Measurements from ENCODE around the gene LINGO1. TPM values are rescaled to one million over a fixed set of nuclear protein-coding genes. Genes with fewer than 3 reads are reported as not detected.

LINGO1 gene
- total and polyA plus RNA-seq, 2 donors (not counting 1 experiment from before 2014, with no cell fraction given), result 0.05 TPM; not detected in 1

DNA sequence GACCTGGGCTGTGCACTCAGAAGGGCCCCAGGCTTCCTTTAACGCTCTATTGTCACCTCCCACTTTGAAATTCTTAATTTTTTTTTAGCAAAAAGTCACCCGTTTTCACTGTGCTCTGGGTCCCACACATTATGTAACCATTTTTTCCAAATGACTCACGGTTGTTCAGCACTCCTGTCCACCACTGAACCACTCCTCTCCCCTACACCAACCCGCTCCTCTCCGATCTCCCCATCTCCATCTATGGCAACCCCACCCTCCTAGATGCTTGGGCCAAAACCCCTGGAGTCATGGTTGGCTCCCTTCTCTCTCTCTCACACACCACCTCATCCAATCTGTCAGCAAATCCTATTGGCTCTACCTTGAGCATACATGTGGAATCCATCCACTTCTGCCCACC lies 41.2 kb upstream of the LINGO1 start:
- no peak for DNase-seq (ENCODE audit: low read depth in 2 of 2)

DNA sequence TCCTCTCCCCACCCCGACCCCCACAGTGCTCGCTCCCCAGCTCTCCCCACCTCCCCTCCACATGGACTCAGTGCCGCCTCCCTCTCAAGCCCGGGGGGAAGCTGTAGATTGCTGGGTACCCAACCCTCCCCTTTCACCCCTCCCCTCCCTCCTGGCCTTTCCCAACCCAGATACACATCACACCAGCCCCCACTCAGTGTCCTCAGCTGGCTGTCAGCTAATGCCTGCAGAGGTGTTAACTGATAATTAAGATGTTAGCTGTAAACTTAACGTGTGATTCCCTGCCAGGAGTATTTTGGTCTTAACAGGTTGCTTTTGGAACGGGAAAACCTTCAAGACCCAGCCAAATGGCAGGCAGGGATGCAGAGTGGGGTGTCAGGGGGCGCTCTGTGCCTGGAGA lies 39.4 kb upstream of the LINGO1 start:
- TF ChIP-seq, protein P1, sequence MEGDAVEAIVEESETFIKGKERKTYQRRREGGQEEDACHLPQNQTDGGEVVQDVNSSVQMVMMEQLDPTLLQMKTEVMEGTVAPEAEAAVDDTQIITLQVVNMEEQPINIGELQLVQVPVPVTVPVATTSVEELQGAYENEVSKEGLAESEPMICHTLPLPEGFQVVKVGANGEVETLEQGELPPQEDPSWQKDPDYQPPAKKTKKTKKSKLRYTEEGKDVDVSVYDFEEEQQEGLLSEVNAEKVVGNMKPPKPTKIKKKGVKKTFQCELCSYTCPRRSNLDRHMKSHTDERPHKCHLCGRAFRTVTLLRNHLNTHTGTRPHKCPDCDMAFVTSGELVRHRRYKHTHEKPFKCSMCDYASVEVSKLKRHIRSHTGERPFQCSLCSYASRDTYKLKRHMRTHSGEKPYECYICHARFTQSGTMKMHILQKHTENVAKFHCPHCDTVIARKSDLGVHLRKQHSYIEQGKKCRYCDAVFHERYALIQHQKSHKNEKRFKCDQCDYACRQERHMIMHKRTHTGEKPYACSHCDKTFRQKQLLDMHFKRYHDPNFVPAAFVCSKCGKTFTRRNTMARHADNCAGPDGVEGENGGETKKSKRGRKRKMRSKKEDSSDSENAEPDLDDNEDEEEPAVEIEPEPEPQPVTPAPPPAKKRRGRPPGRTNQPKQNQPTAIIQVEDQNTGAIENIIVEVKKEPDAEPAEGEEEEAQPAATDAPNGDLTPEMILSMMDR (conservative IDR thresholded peaks at IDR 0.05 in 1 of 2, IDR thresholded peaks at IDR 0.05 in 1 of 2; ENCODE audit: low read depth in 1 of 2, low read length in 2 of 2), result no peak
- TF ChIP-seq EZH2 (IDR thresholded peaks at IDR 0.05; ENCODE audit: low read length, missing control alignments), result no peak
- Histone ChIP-seq H3K79me2 (ENCODE audit: control insufficient read depth, insufficient read depth, low read length) (no peaks in the 10 kb centered on the region), H3K4me3 (replicated peaks in 1 of 4; ENCODE audit: control extremely low read depth in 1 of 4, insufficient read depth in 1 of 4, low read depth in 3 of 4, low read length in 4 of 4) (no peak overlapping the region), H3K9ac (ENCODE audit: insufficient read depth, low read length) (no peak overlapping the region), H3K4me1 (ENCODE audit: control insufficient read depth, extremely low read depth, insufficient read depth, low read length) (no peaks in the 10 kb centered on the region), H3K9me3 (ENCODE audit: control insufficient read depth, insufficient read depth, low read depth, low read length) (no peaks in the 10 kb centered on the region), H2AFZ (ENCODE audit: low read length) (no peak overlapping the region), H4K20me1 (ENCODE audit: control insufficient read depth, extremely low read depth, insufficient read depth, low read length) (no peaks in the 10 kb centered on the region), H3K27ac (ENCODE audit: insufficient read depth, low read length) (no peak overlapping the region), H3K27me3 (ENCODE audit: control insufficient read depth, insufficient read depth, low read length) (peaks cover 10% of the 10 kb centered on the region), H3K36me3 (ENCODE audit: control insufficient read depth, insufficient read depth, low read length) (no peaks in the 10 kb centered on the region), H3K4me2 (ENCODE audit: extremely low read depth, insufficient read depth, low read length) (no peak overlapping the region)
- DNase-seq (ENCODE audit: low read depth in 2 of 2), result no peak

More for the DNA sequence above, 41.2 kb upstream of the LINGO1 start:
- H3K9ac ChIP-seq (ENCODE audit: insufficient read depth, low read length), result no peak overlapping the region
- H3K4me2 ChIP-seq (ENCODE audit: extremely low read depth, insufficient read depth, low read length), result no peak overlapping the region
- no peaks in the 10 kb centered on the region for H3K4me1 ChIP-seq (ENCODE audit: control insufficient read depth, extremely low read depth, insufficient read depth, low read length)
- no peaks in the 10 kb centered on the region for H3K79me2 ChIP-seq (ENCODE audit: control insufficient read depth, insufficient read depth, low read length)
- no peak overlapping the region for H2AFZ ChIP-seq (ENCODE audit: low read length)
- H3K27ac ChIP-seq (ENCODE audit: insufficient read depth, low read length), result no peak overlapping the region
- H4K20me1 ChIP-seq (ENCODE audit: control insufficient read depth, extremely low read depth, insufficient read depth, low read length), result no peaks in the 10 kb centered on the region
- no peaks in the 10 kb centered on the region for H3K36me3 ChIP-seq (ENCODE audit: control insufficient read depth, insufficient read depth, low read length)
- peaks cover 4% of the 10 kb centered on the region for H3K27me3 ChIP-seq (ENCODE audit: control insufficient read depth, insufficient read depth, low read length)
- H3K9me3 ChIP-seq (ENCODE audit: control insufficient read depth, insufficient read depth, low read depth, low read length), result no peaks in the 10 kb centered on the region
- H3K4me3 ChIP-seq (replicated peaks in 1 of 4; ENCODE audit: control extremely low read depth in 1 of 4, insufficient read depth in 1 of 4, low read depth in 3 of 4, low read length in 4 of 4), result no peak overlapping the region
- TF ChIP-seq EZH2 (IDR thresholded peaks at IDR 0.05; ENCODE audit: low read length, missing control alignments), result no peak
- TF ChIP-seq, protein P1 (conservative IDR thresholded peaks at IDR 0.05 in 1 of 2, IDR thresholded peaks at IDR 0.05 in 1 of 2; ENCODE audit: low read depth in 1 of 2, low read length in 2 of 2), result no peak

DNA sequence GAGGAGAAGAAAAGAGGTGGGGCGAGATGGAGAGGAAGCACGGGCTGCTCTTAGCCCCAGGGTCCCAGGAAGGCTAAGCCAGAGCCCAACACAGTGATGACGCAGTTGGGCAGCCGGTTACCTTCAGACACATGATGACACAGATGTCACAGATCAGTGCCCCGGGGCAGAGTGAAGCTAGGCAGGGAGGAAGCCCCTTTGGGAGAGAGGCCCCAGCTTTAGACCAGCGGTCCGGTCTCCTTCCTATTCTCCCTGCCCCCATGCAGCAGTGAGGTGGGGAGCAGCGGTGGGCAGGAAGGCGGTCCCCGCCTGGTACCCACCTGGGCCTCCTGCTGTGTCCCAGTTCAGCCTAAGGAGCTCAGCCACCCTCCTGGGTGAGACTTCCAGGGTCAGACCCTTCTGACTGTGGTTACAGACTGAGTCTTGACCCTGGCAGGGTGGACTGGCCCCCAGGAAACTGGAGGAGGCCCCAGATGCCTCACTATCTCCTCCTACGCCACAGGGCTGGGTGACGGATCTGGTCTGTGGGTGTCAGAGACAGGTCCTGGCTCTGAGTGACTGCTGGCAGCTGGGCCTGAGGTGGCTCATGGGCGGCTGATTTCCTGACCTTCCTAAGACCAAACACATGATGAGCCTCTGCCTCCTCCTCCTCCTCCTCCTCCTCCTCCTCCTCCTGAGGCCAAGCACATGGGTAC lies 38.8 kb upstream of the LINGO1 start:
- Histone ChIP-seq H3K4me3 (replicated peaks in 1 of 4; ENCODE audit: control extremely low read depth in 1 of 4, insufficient read depth in 1 of 4, low read depth in 3 of 4, low read length in 4 of 4) (no peak overlapping the region), H4K20me1 (ENCODE audit: control insufficient read depth, extremely low read depth, insufficient read depth, low read length) (no peaks in the 10 kb centered on the region), H3K36me3 (ENCODE audit: control insufficient read depth, insufficient read depth, low read length) (no peaks in the 10 kb centered on the region), H3K9ac (ENCODE audit: insufficient read depth, low read length) (no peak overlapping the region), H3K4me1 (ENCODE audit: control insufficient read depth, extremely low read depth, insufficient read depth, low read length) (no peaks in the 10 kb centered on the region), H3K4me2 (ENCODE audit: extremely low read depth, insufficient read depth, low read length) (no peak overlapping the region), H3K9me3 (ENCODE audit: control insufficient read depth, insufficient read depth, low read depth, low read length) (no peaks in the 10 kb centered on the region), H3K79me2 (ENCODE audit: control insufficient read depth, insufficient read depth, low read length) (no peaks in the 10 kb centered on the region), H3K27me3 (ENCODE audit: control insufficient read depth, insufficient read depth, low read length) (peaks cover 10% of the 10 kb centered on the region), H2AFZ (ENCODE audit: low read length) (no peak overlapping the region), H3K27ac (ENCODE audit: insufficient read depth, low read length) (no peak overlapping the region)
- no peak for TF ChIP-seq EZH2 (IDR thresholded peaks at IDR 0.05; ENCODE audit: low read length, missing control alignments)
- TF ChIP-seq, protein P1 (conservative IDR thresholded peaks at IDR 0.05 in 1 of 2, IDR thresholded peaks at IDR 0.05 in 1 of 2; ENCODE audit: low read depth in 1 of 2, low read length in 2 of 2), result no peak
- DNase-seq (ENCODE audit: low read depth in 2 of 2), result no peak

Data from fibroblast of lung (primary cell).